Measurements from ENCODE around the gene DYNLT2B. TPM values are rescaled to one million over a fixed set of nuclear protein-coding genes. Genes with fewer than 3 reads are reported as not detected.
"Not testable (repeated sequence)": the region's sequence is repeated elsewhere in the genome, so short reads cannot be mapped to it uniquely, and the experiment has no call there.

The DYNLT2B gene
- 10 to 100 TPM in 2 of 4 donors, 1 to 10 TPM in 2; 4.0 to 12.2 (median 8.2) TPM for polyA plus RNA-seq
- long read RNA-seq, donor 1 = 0 reads
- long read RNA-seq, donor 2, partial matches to known transcripts = 0 of 4 reads
- long read RNA-seq, donor 2, other reads (novel, unspliced or antisense) = 0 of 4 reads
- long read RNA-seq, donor 3, transcript TCTEX1D2-201 (5 exons, 673 nt) = major isoform, 6 of 8 reads
- long read RNA-seq, donor 3, partial matches to known transcripts = 0 of 8 reads
- long read RNA-seq, donor 3, other reads (novel, unspliced or antisense) = 0 of 8 reads
- long read RNA-seq, donor 4 = 0 reads
- long read RNA-seq, donor 5, partial matches to known transcripts = 0 of 5 reads
- long read RNA-seq, donor 5, other reads (novel, unspliced or antisense) = 0 of 5 reads
- long read RNA-seq, donor 6, partial matches to known transcripts = 0 of 5 reads
- long read RNA-seq, donor 6, other reads (novel, unspliced or antisense) = 0 of 5 reads
- long read RNA-seq, donor 7 = 0 reads
- long read RNA-seq, donor 8, partial matches to known transcripts = 0 of 3 reads
- long read RNA-seq, donor 8, other reads (novel, unspliced or antisense) = 0 of 3 reads
- long read RNA-seq, donor 9, partial matches to known transcripts = 0 of 4 reads
- long read RNA-seq, donor 9, other reads (novel, unspliced or antisense) = 0 of 4 reads
- long read RNA-seq, donor 10, transcript TCTEX1D2-201 (5 exons, 673 nt) = major isoform, 11 of 18 reads
- long read RNA-seq, donor 10, partial matches to known transcripts = 0 of 18 reads
- long read RNA-seq, donor 10, other reads (novel, unspliced or antisense) = 0 of 18 reads

DNA sequence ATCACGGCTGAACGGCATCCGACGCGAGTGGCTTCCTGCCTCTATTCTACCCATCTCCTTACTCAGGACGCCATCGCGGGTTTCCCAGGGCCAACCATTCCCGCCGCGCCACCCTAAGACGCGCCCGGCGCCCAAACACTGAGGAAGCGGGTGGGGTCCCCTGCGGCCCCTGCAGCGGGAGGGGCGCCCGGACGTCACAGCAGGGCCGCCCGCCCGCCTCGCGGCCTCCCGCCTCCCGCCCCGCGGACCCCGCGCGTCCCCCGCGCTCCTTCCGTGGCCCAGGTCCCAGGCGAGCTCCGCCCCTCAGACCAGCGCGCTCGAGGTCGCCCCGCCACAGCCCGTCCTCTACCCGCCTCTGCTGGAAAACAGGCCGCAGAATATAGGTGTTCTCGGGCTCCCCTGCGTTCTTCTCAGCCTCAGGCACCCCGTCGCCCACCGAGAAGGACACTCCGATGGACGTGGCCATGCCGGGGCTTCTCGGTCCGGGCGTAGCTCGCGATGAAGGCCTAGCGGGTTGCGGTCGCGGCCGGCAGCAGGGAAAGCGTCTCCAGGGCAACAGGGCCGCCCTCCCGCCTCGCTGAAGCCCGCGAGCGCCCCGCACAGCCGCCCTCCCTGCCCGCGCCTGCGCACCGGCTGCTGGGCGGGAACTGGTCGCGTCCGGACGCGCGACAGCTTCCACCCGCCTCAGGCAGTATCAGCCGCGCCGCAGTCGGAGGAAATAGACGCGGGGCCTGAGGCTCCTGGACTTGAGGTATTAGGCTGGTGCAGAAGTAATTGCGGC is at the start of gene DYNLT2B:
DYNLT2B (minus strand) TSS at position 554 of the 781 bp plus-strand sequence; CDS start at position 466, 88 bp downstream.
- Histone ChIP-seq H3K4me1 (ENCODE audit: control insufficient read depth in 3 of 3, insufficient read depth in 2 of 3, low read depth in 1 of 3, low read length in 2 of 3) (no peaks in the 10 kb centered on the region), H3K36me3 (ENCODE audit: control insufficient read depth in 3 of 3, insufficient read depth in 2 of 3, low read depth in 1 of 3, low read length in 3 of 3) (peaks cover 0 to 4% (median 0%) of the 10 kb centered on the region in 3 donors), H3K27ac (ENCODE audit: low read depth in 1 of 3, low read length in 2 of 3) (peak within 1 kb of the TSS; percentile 86 to 97 (median 87)), H3K27me3 (ENCODE audit: control insufficient read depth in 3 of 3, insufficient read depth in 3 of 3, low read length in 3 of 3) (no peaks in the 10 kb centered on the region), H3K9me3 (ENCODE audit: control insufficient read depth in 2 of 2, insufficient read depth in 1 of 2, low read depth in 1 of 2, low read length in 1 of 2) (no peaks in the 10 kb centered on the region), H3K4me3 (ENCODE audit: low read depth in 1 of 3, low read length in 3 of 3) (peak within 1 kb of the TSS; percentile 50 to 91 (median 74))
- DNase-seq = peak; percentile 90 to 97
- no peak for FAIRE-seq
- 1% methylated on average over 69 to 92 of the region's 92 CpGs for WGBS, 3 donors

DNA sequence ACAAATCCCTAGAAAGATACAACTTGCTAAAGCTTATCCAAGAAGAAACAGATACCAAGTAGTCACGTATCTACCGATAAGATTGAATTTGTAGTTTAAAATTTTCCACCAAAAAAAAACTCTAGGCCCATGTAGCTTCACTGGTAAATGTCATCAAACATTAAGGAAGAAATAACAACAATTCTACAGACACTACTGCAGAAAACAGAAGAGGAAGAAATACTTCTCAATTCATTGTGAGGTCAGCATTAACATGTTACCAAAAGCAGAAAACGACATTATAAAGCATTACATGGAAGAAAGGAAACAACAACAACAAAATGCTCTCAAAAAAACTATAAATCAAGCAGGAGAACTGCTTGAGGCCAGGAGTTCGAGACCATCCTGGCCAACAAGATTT is 47.7 kb upstream of the DYNLT2B start:
- peaks cover 10 to 50% (median 14%) of the 10 kb centered on the region in 3 donors for H3K36me3 ChIP-seq (ENCODE audit: control insufficient read depth in 3 of 3, insufficient read depth in 2 of 3, low read depth in 1 of 3, low read length in 3 of 3)

DNA sequence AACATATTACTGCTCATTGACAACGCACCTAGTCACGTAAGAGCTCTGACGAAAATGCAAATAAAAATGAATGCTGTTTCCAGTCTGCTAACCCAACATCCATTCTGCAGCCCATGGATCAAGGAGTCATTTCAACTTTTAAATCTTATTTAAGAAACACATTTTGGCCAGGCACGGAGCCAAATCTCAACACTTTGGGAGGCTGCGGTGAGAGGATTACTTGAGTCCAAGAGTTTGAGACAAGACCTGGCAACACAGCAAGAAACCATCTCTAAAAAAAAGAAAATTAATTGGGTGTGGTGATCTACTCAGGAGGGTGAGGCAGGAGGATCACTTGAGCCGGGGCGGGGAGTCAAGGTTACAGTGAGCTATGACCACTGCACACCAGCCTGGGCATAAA is 42.5 kb upstream of the DYNLT2B start:
- 93 to 96% (median 94%) methylated on average over 7 of the region's 7 CpGs for WGBS, 3 donors
- no peaks in the 10 kb centered on the region for H3K9me3 ChIP-seq (ENCODE audit: control insufficient read depth in 2 of 2, insufficient read depth in 1 of 2, low read depth in 1 of 2, low read length in 1 of 2)
- DNase-seq (no peak), FAIRE-seq (no peak)
- H3K4me3 ChIP-seq (ENCODE audit: low read depth in 1 of 3, low read length in 3 of 3) = no peak overlapping the region
- H3K4me1 ChIP-seq (ENCODE audit: control insufficient read depth in 3 of 3, insufficient read depth in 2 of 3, low read depth in 1 of 3, low read length in 2 of 3) = no peaks in the 10 kb centered on the region
- no peak overlapping the region for H3K27ac ChIP-seq (ENCODE audit: low read depth in 1 of 3, low read length in 2 of 3)
- H3K36me3 ChIP-seq (ENCODE audit: control insufficient read depth in 3 of 3, insufficient read depth in 2 of 3, low read depth in 1 of 3, low read length in 3 of 3) = peaks cover 21 to 43% (median 27%) of the 10 kb centered on the region in 3 donors
- H3K27me3 ChIP-seq (ENCODE audit: control insufficient read depth in 3 of 3, insufficient read depth in 3 of 3, low read length in 3 of 3) = no peaks in the 10 kb centered on the region

More for the DNA sequence above, 47.7 kb upstream of the DYNLT2B start:
- H3K27me3 ChIP-seq (ENCODE audit: control insufficient read depth in 3 of 3, insufficient read depth in 3 of 3, low read length in 3 of 3) = no peaks in the 10 kb centered on the region
- H3K9me3 ChIP-seq (ENCODE audit: control insufficient read depth in 2 of 2, insufficient read depth in 1 of 2, low read depth in 1 of 2, low read length in 1 of 2) = no peaks in the 10 kb centered on the region
- H3K27ac ChIP-seq (ENCODE audit: low read depth in 1 of 3, low read length in 2 of 3) = no peak overlapping the region
- DNase-seq (no peak), FAIRE-seq (no peak)
- WGBS, 3 donors = 89 to 90% (median 89%) methylated on average over 4 of the region's 4 CpGs
- H3K4me1 ChIP-seq (ENCODE audit: control insufficient read depth in 3 of 3, insufficient read depth in 2 of 3, low read depth in 1 of 3, low read length in 2 of 3) = no peaks in the 10 kb centered on the region
- H3K4me3 ChIP-seq (ENCODE audit: low read depth in 1 of 3, low read length in 3 of 3) = no peak overlapping the region

DNA sequence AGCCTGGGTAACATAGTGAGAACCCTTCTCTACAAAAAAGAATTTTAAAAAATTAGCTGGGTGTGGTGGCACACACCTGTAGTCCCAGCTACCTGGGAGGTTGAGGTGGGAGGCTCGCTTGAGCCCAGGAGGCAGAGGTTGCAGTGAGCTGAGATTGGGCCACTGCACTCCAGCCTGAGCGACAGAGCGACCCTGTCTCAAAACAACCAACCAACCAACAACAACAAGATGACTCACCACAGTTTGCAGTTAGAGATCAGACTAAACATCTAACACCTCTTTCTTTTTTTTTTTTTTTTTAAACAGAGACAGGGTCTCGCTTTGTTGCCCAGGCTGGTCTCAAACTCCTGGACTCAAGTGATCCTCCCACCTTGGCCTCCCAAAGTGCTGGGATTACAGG is 40.5 kb upstream of the DYNLT2B start:
- H3K27me3 ChIP-seq (ENCODE audit: control insufficient read depth in 3 of 3, insufficient read depth in 3 of 3, low read length in 3 of 3); H3K4me1 ChIP-seq (ENCODE audit: control insufficient read depth in 3 of 3, insufficient read depth in 2 of 3, low read depth in 1 of 3, low read length in 2 of 3); DNase-seq; FAIRE-seq; H3K4me3 ChIP-seq (ENCODE audit: low read depth in 1 of 3, low read length in 3 of 3); H3K9me3 ChIP-seq (ENCODE audit: control insufficient read depth in 2 of 2, insufficient read depth in 1 of 2, low read depth in 1 of 2, low read length in 1 of 2); H3K27ac ChIP-seq (ENCODE audit: low read depth in 1 of 3, low read length in 2 of 3): not testable (repeated sequence)
- peaks cover 23 to 39% (median 27%) of the 10 kb centered on the region in 3 donors for H3K36me3 ChIP-seq (ENCODE audit: control insufficient read depth in 3 of 3, insufficient read depth in 2 of 3, low read depth in 1 of 3, low read length in 3 of 3)
- 95 to 98% (median 96%) methylated on average over 4 of the region's 4 CpGs for WGBS, 3 donors

DNA sequence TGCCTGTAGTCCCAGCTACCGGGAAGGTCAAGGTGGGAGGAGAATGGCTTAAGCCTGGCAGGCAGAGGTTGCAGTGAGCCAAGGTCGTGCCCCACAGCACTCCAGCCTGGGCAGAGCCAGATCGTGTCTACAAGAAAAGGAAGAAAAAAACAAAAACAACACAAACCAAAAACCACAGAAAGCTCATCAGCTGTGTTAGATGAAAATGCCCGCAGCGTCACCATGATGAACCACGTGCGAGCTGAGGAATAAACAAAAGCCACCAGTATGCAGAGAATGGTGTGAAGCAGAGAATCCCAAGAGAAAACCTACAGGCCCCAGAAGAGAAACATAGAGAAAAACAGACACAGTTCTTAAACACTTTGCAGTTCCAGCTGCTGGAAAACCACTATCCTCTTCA is 39.9 kb upstream of the DYNLT2B start:
- no peak overlapping the region for H3K27ac ChIP-seq (ENCODE audit: low read depth in 1 of 3, low read length in 2 of 3)
- no peak overlapping the region for H3K4me3 ChIP-seq (ENCODE audit: low read depth in 1 of 3, low read length in 3 of 3)
- WGBS, 3 donors = 76 to 91% (median 82%) methylated on average over 7 of the region's 7 CpGs
- H3K4me1 ChIP-seq (ENCODE audit: control insufficient read depth in 3 of 3, insufficient read depth in 2 of 3, low read depth in 1 of 3, low read length in 2 of 3) = no peaks in the 10 kb centered on the region
- H3K27me3 ChIP-seq (ENCODE audit: control insufficient read depth in 3 of 3, insufficient read depth in 3 of 3, low read length in 3 of 3) = no peaks in the 10 kb centered on the region
- no peaks in the 10 kb centered on the region for H3K9me3 ChIP-seq (ENCODE audit: control insufficient read depth in 2 of 2, insufficient read depth in 1 of 2, low read depth in 1 of 2, low read length in 1 of 2)
- FAIRE-seq (no peak), DNase-seq (no peak)
- H3K36me3 ChIP-seq (ENCODE audit: control insufficient read depth in 3 of 3, insufficient read depth in 2 of 3, low read depth in 1 of 3, low read length in 3 of 3) = peaks cover 23 to 33% (median 27%) of the 10 kb centered on the region in 3 donors

DNA sequence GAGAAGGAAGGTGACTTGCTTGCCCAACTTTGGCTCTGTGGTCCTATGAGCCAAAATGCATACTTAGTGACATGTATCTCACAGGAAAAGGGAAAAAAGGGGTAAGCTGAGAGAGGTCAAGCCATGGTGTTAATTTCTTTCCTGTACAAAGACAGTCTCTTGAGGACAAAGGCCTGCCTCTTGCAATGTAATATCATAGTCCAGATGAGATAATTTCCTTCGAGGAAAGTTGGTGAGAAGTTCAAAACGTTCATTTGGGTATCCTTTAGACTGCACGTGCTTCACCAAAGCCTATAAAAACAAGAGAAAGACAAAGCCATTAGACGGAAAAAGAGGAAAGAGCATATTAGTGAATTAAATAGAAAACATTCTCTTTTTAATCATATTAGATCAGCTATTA is 38.5 kb upstream of the DYNLT2B start:
- WGBS, 3 donors = 76 to 84% (median 84%) methylated on average over 4 of the region's 4 CpGs
- Histone ChIP-seq H3K36me3 (ENCODE audit: control insufficient read depth in 3 of 3, insufficient read depth in 2 of 3, low read depth in 1 of 3, low read length in 3 of 3) (peaks cover 15 to 27% (median 23%) of the 10 kb centered on the region in 3 donors), H3K4me1 (ENCODE audit: control insufficient read depth in 3 of 3, insufficient read depth in 2 of 3, low read depth in 1 of 3, low read length in 2 of 3) (no peaks in the 10 kb centered on the region), H3K9me3 (ENCODE audit: control insufficient read depth in 2 of 2, insufficient read depth in 1 of 2, low read depth in 1 of 2, low read length in 1 of 2) (no peaks in the 10 kb centered on the region), H3K4me3 (ENCODE audit: low read depth in 1 of 3, low read length in 3 of 3) (no peak overlapping the region), H3K27ac (ENCODE audit: low read depth in 1 of 3, low read length in 2 of 3) (no peak overlapping the region), H3K27me3 (ENCODE audit: control insufficient read depth in 3 of 3, insufficient read depth in 3 of 3, low read length in 3 of 3) (no peaks in the 10 kb centered on the region)
- DNase-seq (no peak), FAIRE-seq (no peak)

DNA sequence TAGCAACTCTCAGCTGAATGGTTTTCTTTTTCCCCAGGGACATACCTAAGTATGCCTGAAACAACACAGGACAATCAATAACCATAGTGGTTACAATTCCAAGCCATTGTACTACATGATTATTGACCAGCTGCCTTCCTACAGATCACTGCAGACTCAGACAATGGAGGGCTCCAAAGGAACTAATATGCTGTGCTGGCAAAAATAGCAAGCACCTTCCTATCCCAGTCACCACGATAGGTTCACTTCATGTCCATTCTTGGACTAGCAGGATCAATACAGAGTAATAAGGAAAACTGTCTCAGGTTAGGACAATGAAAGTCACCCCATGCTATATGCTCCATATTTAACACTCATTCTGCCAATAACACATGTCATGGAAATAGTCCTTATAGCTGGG is 37.6 kb upstream of the DYNLT2B start:
- Histone ChIP-seq H3K9me3 (ENCODE audit: control insufficient read depth in 2 of 2, insufficient read depth in 1 of 2, low read depth in 1 of 2, low read length in 1 of 2) (no peaks in the 10 kb centered on the region), H3K4me3 (ENCODE audit: low read depth in 1 of 3, low read length in 3 of 3) (no peak overlapping the region), H3K4me1 (ENCODE audit: control insufficient read depth in 3 of 3, insufficient read depth in 2 of 3, low read depth in 1 of 3, low read length in 2 of 3) (no peaks in the 10 kb centered on the region), H3K27ac (ENCODE audit: low read depth in 1 of 3, low read length in 2 of 3) (no peak overlapping the region), H3K36me3 (ENCODE audit: control insufficient read depth in 3 of 3, insufficient read depth in 2 of 3, low read depth in 1 of 3, low read length in 3 of 3) (peaks cover 12 to 25% (median 19%) of the 10 kb centered on the region in 3 donors), H3K27me3 (ENCODE audit: control insufficient read depth in 3 of 3, insufficient read depth in 3 of 3, low read length in 3 of 3) (no peaks in the 10 kb centered on the region)
- WGBS, 3 donors = 92 to 93% (median 93%) methylated on average over 1 of the region's 1 CpG
- FAIRE-seq = no peak
- DNase-seq = no peak

DNA sequence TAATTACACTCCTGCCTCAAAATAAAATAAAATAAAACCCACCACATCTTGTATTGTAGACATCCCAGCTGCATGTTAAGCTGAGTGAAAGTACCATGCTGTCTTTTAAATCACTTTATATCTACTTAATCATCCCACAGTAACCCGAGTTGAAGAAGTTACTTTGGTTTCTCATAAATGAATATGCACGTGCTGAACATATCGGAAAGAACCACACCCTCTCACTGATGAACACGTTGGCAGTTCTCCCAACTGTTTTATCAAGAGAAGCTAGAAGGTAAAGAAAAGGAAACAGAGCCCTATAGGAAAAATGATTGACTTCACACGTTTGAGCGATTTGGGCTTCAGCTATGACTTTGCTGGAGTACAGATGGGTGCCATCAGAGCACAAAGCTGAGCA is 36.1 kb upstream of the DYNLT2B start:
- no peaks in the 10 kb centered on the region for H3K9me3 ChIP-seq (ENCODE audit: control insufficient read depth in 2 of 2, insufficient read depth in 1 of 2, low read depth in 1 of 2, low read length in 1 of 2)
- H3K27ac ChIP-seq (ENCODE audit: low read depth in 1 of 3, low read length in 2 of 3) = no peak overlapping the region
- H3K4me1 ChIP-seq (ENCODE audit: control insufficient read depth in 3 of 3, insufficient read depth in 2 of 3, low read depth in 1 of 3, low read length in 2 of 3) = no peaks in the 10 kb centered on the region
- peak in 1 of 2 donors; percentile 17 for DNase-seq
- peaks cover 11 to 23% (median 16%) of the 10 kb centered on the region in 3 donors for H3K36me3 ChIP-seq (ENCODE audit: control insufficient read depth in 3 of 3, insufficient read depth in 2 of 3, low read depth in 1 of 3, low read length in 3 of 3)
- FAIRE-seq = no peak
- no peak overlapping the region for H3K4me3 ChIP-seq (ENCODE audit: low read depth in 1 of 3, low read length in 3 of 3)
- H3K27me3 ChIP-seq (ENCODE audit: control insufficient read depth in 3 of 3, insufficient read depth in 3 of 3, low read length in 3 of 3) = no peaks in the 10 kb centered on the region
- WGBS, 3 donors = 53 to 77% (median 66%) methylated on average over 6 of the region's 6 CpGs

All from small intestine (tissue), 16 donors.